ENCODE results near the gene RNF220.

Gene RNF220

GRCh38 chr1:44676484-44677200 is 271.6 kb downstream of the RNF220 start:
- DNase-seq (ENCODE audit: low read depth): peak; percentile 71
- TF ChIP-seq, protein P1, sequence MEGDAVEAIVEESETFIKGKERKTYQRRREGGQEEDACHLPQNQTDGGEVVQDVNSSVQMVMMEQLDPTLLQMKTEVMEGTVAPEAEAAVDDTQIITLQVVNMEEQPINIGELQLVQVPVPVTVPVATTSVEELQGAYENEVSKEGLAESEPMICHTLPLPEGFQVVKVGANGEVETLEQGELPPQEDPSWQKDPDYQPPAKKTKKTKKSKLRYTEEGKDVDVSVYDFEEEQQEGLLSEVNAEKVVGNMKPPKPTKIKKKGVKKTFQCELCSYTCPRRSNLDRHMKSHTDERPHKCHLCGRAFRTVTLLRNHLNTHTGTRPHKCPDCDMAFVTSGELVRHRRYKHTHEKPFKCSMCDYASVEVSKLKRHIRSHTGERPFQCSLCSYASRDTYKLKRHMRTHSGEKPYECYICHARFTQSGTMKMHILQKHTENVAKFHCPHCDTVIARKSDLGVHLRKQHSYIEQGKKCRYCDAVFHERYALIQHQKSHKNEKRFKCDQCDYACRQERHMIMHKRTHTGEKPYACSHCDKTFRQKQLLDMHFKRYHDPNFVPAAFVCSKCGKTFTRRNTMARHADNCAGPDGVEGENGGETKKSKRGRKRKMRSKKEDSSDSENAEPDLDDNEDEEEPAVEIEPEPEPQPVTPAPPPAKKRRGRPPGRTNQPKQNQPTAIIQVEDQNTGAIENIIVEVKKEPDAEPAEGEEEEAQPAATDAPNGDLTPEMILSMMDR (conservative IDR thresholded peaks at IDR 0.05; ENCODE audit: low read length): no peak
- H3K4me3 ChIP-seq (ENCODE audit: low read length): no peak overlapping the region

DNA sequence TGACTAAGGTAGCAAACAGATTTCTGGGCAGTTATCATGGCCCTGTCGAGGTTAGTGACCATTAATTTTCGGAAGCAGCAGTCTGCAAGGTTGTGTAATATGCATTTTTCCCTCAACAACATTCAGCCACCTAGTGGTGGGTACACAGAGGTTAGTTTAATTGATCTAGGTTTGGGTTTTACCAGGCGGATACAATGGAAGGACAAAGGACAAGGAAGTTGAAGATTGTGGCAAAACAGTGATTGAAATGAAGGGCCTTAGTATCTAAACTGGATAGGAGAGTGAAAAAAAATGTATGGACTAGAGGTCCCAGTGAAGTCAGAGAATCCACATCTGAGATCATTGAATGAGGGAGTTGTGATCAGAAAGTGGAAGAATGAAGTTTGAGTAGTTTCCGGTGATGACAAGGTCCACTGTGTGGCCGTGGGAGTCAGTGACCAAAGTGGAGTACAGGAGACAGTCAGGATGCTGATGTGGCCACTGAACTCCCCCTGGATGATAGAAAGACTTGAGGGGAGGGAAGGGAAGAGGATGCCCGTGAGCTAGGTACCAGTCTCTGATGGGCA is 272.2 kb downstream of the RNF220 start:
- H3K4me3 ChIP-seq (ENCODE audit: low read length): no peak overlapping the region

GRCh38 chr1:44678120-44678519 is 273.1 kb downstream of the RNF220 start:
- DNase-seq (ENCODE audit: low read depth): no peak
- H3K4me3 ChIP-seq (ENCODE audit: low read length): no peak overlapping the region
- TF ChIP-seq, protein P1 (conservative IDR thresholded peaks at IDR 0.05; ENCODE audit: low read length): no peak

More for the DNA sequence above, 272.2 kb downstream of the RNF220 start:
- DNase-seq (ENCODE audit: low read depth): peak; percentile 72
- TF ChIP-seq, protein P1 (conservative IDR thresholded peaks at IDR 0.05; ENCODE audit: low read length): peak; percentile 61

- no peak overlapping the region for H3K4me3 ChIP-seq (ENCODE audit: low read length)
- TF ChIP-seq, protein P1 (conservative IDR thresholded peaks at IDR 0.05; ENCODE audit: low read length): no peak
- DNase-seq (ENCODE audit: low read depth): no peak
These were observed 273.6 kb downstream of the RNF220 start for GRCh38 chr1:44678626-44679025.

DNA sequence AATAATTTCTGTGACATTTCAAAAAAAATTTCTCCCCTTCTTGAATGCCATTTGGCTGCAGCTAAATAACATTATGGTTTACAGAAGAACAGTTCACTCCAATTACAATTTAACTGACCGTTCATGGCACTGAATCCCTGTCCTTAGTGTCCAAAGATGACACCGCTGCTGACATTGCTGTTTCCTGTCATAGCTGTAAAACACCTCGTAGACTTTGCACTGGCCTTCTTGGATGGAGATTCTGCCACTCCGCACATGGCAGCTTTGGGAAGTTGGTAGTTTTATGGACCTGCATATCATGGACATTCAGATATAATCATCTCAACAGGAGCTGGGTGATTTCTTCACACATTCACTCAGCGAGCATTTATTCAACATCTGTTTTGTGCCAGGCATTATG is 274.4 kb downstream of the RNF220 start:
- TF ChIP-seq, protein P1 (conservative IDR thresholded peaks at IDR 0.05; ENCODE audit: low read length): no peak
- H3K4me3 ChIP-seq (ENCODE audit: low read length): no peak overlapping the region
- DNase-seq (ENCODE audit: low read depth): no peak

DNA sequence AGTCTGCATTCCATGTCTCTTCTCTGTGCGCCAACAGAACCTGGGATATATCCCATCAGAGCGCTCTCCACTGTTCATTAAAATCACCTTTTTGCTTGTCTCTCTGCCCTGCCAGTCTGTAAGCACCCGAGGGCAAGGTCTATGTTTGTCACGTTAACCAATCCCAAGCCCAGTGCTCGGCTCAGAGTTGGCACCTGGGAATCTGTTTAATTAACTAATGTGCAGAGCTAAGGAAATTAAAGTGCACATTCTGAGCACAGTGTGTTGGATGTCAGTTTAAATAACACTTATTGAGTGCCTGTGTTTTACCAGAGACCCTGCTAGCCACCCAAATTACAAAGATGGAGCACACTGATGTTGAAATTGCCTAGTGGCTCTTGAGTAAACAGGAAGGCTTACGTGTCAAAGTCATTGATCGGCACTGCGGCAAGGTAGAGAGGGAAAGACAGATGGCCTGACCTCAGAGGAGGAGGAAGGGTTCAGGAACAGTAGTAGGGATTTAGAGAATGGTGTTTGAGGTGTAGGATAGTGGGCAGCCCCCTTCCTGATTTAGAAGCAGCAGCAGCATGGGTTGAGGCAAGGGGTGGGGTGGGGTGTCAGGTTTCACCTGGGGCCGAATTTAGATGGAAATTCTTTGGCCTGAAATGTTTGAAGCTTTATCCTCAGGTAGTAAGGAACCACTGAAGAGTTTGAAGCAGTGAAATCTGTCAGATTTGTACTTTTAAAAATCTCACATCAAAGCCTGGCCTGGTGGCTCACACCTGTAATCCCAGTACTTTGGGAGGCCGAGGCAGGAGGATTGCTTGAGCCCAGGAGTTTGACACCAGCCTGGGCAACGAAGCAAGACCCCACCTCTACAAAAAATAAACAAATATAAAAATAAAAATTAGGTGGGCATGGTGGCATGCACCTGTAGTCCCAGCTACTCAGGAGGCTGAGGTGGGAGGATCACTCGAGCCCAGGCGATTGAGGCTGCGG is 277.1 kb downstream of the RNF220 start:
- H3K4me3 ChIP-seq (ENCODE audit: low read length): no peak overlapping the region
- no peak for DNase-seq (ENCODE audit: low read depth)
- TF ChIP-seq, protein P1 (conservative IDR thresholded peaks at IDR 0.05; ENCODE audit: low read length): no peak
